HG03095 (cell line): ENCODE results near the gene PDE8B.
"Not testable (repeated sequence)": the region's sequence is repeated elsewhere in the genome, so short reads cannot be mapped to it uniquely, and the experiment has no call there.

Experiments used
- ATAC-seq: cut with Tn5 transposase; IDR thresholded peaks from one replicate; pipeline ENCODE4 v1.9.1; 2021; ENCODE audit warnings: moderate library complexity; ENCODE audit not compliant: unreplicated experiment

Gene PDE8B

GRCh38 chr5:77427998-77428397 is 217.5 kb downstream of the PDE8B start:
- ATAC-seq = no peak

DNA sequence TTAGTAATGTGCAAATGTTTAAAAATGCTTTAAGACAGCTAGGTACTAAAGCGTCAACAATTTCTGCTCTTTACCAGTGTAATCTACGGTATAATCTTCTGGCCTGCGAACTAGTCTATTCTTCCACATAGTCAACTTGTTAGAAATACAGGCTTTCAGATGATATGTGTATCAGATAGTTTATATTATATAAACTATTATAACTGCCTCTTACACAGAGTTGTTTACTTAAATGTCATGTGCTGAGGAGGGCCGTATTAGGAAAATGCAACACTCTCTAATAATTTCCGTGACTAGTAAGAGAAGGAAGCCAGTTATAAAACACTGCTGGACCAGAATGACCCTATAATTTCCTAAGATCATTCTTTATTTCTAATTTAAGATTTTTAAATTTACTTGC is 218.0 kb downstream of the PDE8B start:
- ATAC-seq = no peak

GRCh38 chr5:77430726-77431125 is 220.2 kb downstream of the PDE8B start:
- ATAC-seq = no peak

GRCh38 chr5:77431286-77431685 is 220.8 kb downstream of the PDE8B start:
- no peak for ATAC-seq

DNA sequence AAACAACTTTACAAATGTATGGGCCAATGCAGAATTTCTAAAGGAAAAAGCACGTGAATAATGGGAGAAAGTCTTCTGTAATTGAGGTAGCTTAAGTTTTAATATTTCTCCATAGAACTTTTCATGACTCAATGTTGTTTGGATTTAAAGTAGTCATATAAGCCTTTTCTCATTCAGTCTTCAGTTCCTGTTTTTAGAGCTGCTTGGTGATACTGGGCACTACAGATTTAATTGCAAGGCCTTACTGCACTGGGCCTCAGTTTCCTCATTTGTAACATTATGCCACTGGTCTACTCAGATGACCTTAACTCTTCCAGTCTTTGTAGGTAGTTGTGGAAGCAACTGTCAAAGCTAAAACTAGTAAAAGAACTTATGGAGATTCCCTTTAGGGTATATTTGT is 221.2 kb downstream of the PDE8B start:
- no peak for ATAC-seq

- no peak for ATAC-seq
Observed at GRCh38 chr5:77437194-77437593, 226.7 kb downstream of the PDE8B start.

- no peak for ATAC-seq
Observed at GRCh38 chr5:77438071-77438470, 227.6 kb downstream of the PDE8B start.

DNA sequence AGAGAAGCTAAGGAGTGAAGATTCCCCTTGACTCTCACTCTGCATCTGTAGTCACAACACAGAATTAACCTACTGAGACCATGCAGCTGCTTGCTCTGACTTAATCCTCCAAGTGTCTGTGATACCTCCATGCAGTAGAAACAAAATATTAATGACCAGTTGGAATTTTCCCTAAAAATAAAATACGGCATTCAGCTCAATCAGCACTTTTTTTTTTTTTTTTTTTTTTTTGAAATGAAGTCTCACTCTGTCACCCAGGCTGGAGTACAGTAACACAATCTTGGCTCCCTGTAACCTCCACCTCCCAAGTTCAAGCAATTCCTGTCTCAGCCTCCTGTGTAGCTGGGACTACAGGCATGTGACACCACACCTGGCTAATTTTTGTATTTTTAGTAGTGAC is 233.2 kb downstream of the PDE8B start:
- no peak for ATAC-seq

- no peak for ATAC-seq
Observed at GRCh38 chr5:77444356-77444755, 233.9 kb downstream of the PDE8B start.

GRCh38 chr5:77448831-77449230 is 238.4 kb downstream of the PDE8B start:
- no peak for ATAC-seq

DNA sequence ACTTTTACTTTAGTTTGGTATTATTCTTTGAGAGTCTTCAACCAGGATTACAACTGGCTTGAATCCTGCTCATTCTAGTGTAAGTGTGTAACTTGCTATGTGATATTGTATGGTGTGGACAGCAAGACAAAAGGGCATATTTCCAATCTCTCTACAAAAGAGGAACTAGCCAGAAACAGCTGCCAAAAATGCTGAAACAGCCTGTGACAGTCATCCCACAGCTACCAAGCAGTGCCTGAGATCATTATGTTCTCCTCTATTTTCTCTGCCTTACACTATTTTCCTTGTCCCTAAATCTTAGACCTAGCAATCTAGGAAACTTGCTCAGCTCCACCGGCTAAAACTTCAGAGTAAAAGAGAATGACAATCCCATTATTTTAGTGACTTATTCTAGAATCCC is 238.8 kb downstream of the PDE8B start:
- no peak for ATAC-seq

DNA sequence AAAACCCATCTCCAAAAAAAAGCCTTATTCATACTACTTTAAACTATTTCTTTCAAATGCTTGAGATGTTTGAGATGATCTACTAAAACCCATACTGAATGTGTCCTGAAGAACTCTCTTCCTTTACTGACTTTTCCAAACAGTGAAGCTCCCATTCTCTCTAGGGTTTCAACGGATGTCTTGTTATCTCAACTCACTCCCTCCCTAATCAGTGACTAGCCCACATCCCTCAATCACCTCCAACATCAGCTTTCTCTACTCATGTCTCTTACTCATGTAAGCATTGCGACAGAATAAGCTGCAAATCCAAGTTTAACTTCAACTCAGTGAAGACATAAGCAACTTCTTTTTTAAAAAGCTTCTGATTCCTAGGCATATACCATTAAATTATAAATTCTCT is 239.5 kb downstream of the PDE8B start:
- no peak for ATAC-seq

DNA sequence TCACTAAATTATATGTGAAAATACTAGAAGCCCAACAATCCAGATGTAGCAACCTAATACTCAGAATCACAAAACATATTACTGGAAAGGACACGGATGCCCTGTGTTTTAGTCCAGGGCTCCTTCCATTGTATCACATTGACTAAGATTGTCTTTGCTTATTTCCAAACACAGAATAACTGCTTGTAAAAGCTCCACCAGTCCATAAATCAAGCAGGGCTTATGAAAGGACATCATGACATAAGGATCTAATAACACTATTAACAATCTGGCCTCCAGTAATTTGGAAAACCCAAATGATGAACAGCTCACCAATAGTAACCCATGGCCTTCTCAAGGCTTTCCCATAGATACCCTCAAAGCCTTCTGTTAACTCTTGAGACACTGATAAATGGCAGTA is 241.9 kb downstream of the PDE8B start:
- no peak for ATAC-seq

DNA sequence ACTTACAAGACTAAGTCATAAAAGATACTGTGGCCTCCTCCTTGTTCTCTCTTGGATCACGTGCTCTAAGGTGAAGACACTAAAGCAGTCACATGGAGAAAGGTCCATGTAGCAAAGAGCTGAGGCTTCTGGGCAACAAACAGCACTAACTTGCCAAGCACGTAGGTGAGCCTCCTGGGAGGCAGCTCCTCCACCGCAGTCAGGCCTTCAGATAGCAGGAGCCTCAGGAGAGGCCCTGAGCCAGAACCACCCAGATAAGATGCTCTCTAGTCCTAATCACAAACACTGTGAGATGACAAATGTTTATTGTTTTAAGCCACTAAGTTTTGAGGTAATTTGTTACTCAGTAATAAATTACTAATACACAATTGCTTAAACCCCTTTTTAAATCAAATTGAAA is 243.6 kb downstream of the PDE8B start:
- no peak for ATAC-seq

GRCh38 chr5:77461287-77461686 is 250.8 kb downstream of the PDE8B start:
- ATAC-seq = no peak

- ATAC-seq = no peak
Observed at GRCh38 chr5:77463905-77464304, 253.4 kb downstream of the PDE8B start.

DNA sequence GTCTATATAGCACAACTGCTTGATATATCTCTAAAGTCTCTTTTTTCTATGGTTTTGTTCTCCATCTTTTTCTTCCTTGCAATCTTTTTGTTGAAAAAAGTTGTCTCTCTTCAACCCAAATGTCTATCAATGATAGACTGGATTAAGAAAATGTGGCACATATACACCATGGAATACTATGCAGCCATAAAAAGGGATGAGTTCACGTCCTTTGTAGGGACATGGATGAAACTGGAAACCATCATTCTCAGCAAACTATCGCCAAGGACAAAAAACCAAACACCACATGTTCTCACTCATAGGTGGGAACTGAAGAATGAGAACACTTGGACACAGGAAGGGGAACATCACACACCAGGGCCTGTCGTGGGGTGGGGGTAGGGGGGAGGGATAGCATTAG is 258.4 kb downstream of the PDE8B start:
- not testable (repeated sequence) for ATAC-seq

DNA sequence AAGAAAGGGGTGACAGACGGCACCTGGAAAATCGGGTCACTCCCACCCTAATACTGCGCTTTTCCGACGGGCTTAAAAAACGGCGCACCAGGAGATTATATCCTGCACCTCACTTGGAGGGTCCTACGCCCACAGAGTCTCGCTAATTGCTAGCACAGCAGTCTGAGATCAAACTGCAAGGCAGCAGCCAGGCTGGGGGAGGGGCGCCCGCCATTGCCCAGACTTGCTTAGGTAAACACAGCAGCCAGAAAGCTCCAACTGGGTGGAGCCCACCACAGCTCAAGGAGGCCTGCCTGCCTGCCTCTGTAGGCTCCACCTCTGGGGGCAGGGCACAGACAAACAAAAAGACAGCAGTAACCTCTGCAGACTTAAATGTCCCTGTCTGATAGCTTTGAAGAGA is 264.6 kb downstream of the PDE8B start:
- ATAC-seq = not testable (repeated sequence)
